ENCODE results near the gene RERE. TPM values are rescaled to one million over a fixed set of nuclear protein-coding genes. Genes with fewer than 3 reads are reported as not detected.

Gene RERE
- total RNA-seq, 1 donor from 2014 or later = 124 TPM

GRCh38 chr1:8340448-8340847 is 477.0 kb downstream of the RERE start:
- no peaks in the 10 kb centered on the region for H3K79me2 ChIP-seq (ENCODE audit: insufficient read depth, low read length)
- H3K4me1 ChIP-seq (ENCODE audit: insufficient read depth, low read length) = peaks cover 14% of the 10 kb centered on the region
- no peaks in the 10 kb centered on the region for H3K27me3 Mint-ChIP-seq (ENCODE audit: low read depth, unreplicated experiment)
- no peak overlapping the region for H2AFZ ChIP-seq (ENCODE audit: low read depth, low read length)
- H4K20me1 ChIP-seq (ENCODE audit: insufficient read depth, low read length) = no peaks in the 10 kb centered on the region
- no peak for DNase-seq (ENCODE audit: low read depth)
- TF ChIP-seq EZH2 (IDR thresholded peaks at IDR 0.05; ENCODE audit: insufficient read depth, low read length) (no peak), CTCF (IDR thresholded peaks at IDR 0.05; ENCODE audit: insufficient read depth, low read depth, low read length) (no peak)
- no peak overlapping the region for H3K4me3 Mint-ChIP-seq (ENCODE audit: unreplicated experiment)
- no peak overlapping the region for H3K27ac Mint-ChIP-seq (ENCODE audit: unreplicated experiment)
- H3K36me3 Mint-ChIP-seq (ENCODE audit: low read depth, unreplicated experiment) = peaks cover 11% of the 10 kb centered on the region
- peaks cover 11% of the 10 kb centered on the region for H3K4me1 Mint-ChIP-seq (ENCODE audit: low read depth, unreplicated experiment)
- H3K27ac ChIP-seq (ENCODE audit: low read depth, low read length) = no peak overlapping the region
- no peak overlapping the region for H3K4me3 ChIP-seq (ENCODE audit: insufficient read depth, low read depth, low read length)
- FAIRE-seq = no peak
- peaks cover 3% of the 10 kb centered on the region for H3K9me3 ChIP-seq (ENCODE audit: insufficient read depth, low read depth, low read length)
- peaks cover 8% of the 10 kb centered on the region for H3K9me3 Mint-ChIP-seq (ENCODE audit: unreplicated experiment)
- no peak overlapping the region for H3K4me2 ChIP-seq (ENCODE audit: low read length)
- no peak overlapping the region for H3K9ac ChIP-seq (ENCODE audit: low read length)
- no peaks in the 10 kb centered on the region for H3K36me3 ChIP-seq (ENCODE audit: insufficient read depth, low read length)
- peaks cover 4% of the 10 kb centered on the region for H3K27me3 ChIP-seq (ENCODE audit: insufficient read depth, low read length)

GRCh38 chr1:8339203-8339600 is 478.2 kb downstream of the RERE start:
- Mint-ChIP-seq H3K4me1 (ENCODE audit: low read depth, unreplicated experiment) (peaks cover 9% of the 10 kb centered on the region), H3K27ac (ENCODE audit: unreplicated experiment) (no peak overlapping the region), H3K4me3 (ENCODE audit: unreplicated experiment) (no peak overlapping the region), H3K27me3 (ENCODE audit: low read depth, unreplicated experiment) (peaks cover 6% of the 10 kb centered on the region), H3K9me3 (ENCODE audit: unreplicated experiment) (peaks cover 8% of the 10 kb centered on the region), H3K36me3 (ENCODE audit: low read depth, unreplicated experiment) (peaks cover 11% of the 10 kb centered on the region)
- no peak overlapping the region for H3K27ac ChIP-seq (ENCODE audit: low read depth, low read length)
- H4K20me1 ChIP-seq (ENCODE audit: insufficient read depth, low read length) = no peaks in the 10 kb centered on the region
- FAIRE-seq (no peak), DNase-seq (ENCODE audit: low read depth) (no peak)
- H3K9ac ChIP-seq (ENCODE audit: low read length) = no peak overlapping the region
- no peak overlapping the region for H3K4me2 ChIP-seq (ENCODE audit: low read length)
- H3K4me1 ChIP-seq (ENCODE audit: insufficient read depth, low read length) = peaks cover 14% of the 10 kb centered on the region
- no peaks in the 10 kb centered on the region for H3K9me3 ChIP-seq (ENCODE audit: insufficient read depth, low read depth, low read length)
- no peaks in the 10 kb centered on the region for H3K27me3 ChIP-seq (ENCODE audit: insufficient read depth, low read length)
- no peak overlapping the region for H3K4me3 ChIP-seq (ENCODE audit: insufficient read depth, low read depth, low read length)
- no peaks in the 10 kb centered on the region for H3K79me2 ChIP-seq (ENCODE audit: insufficient read depth, low read length)
- no peak overlapping the region for H2AFZ ChIP-seq (ENCODE audit: low read depth, low read length)
- no peak for TF ChIP-seq EZH2 (IDR thresholded peaks at IDR 0.05; ENCODE audit: insufficient read depth, low read length)
- no peaks in the 10 kb centered on the region for H3K36me3 ChIP-seq (ENCODE audit: insufficient read depth, low read length)

GRCh38 chr1:8338526-8339202 is 478.8 kb downstream of the RERE start:
- DNase-seq (ENCODE audit: low read depth) (no peak), FAIRE-seq (no peak)
- H3K9me3 Mint-ChIP-seq (ENCODE audit: unreplicated experiment) = peaks cover 8% of the 10 kb centered on the region
- no peak overlapping the region for H3K4me3 ChIP-seq (ENCODE audit: insufficient read depth, low read depth, low read length)
- TF ChIP-seq CTCF (IDR thresholded peaks at IDR 0.05; ENCODE audit: insufficient read depth, low read depth, low read length) = no peak
- TF ChIP-seq EZH2 (IDR thresholded peaks at IDR 0.05; ENCODE audit: insufficient read depth, low read length) = no peak
- H3K4me3 Mint-ChIP-seq (ENCODE audit: unreplicated experiment) = no peak overlapping the region
- H3K27ac ChIP-seq (ENCODE audit: low read depth, low read length) = no peak overlapping the region
- peaks cover 11% of the 10 kb centered on the region for H3K36me3 Mint-ChIP-seq (ENCODE audit: low read depth, unreplicated experiment)
- H3K27me3 ChIP-seq (ENCODE audit: insufficient read depth, low read length) = no peaks in the 10 kb centered on the region
- H3K27me3 Mint-ChIP-seq (ENCODE audit: low read depth, unreplicated experiment) = peaks cover 6% of the 10 kb centered on the region
- H3K36me3 ChIP-seq (ENCODE audit: insufficient read depth, low read length) = no peaks in the 10 kb centered on the region
- H3K9ac ChIP-seq (ENCODE audit: low read length) = no peak overlapping the region
- H3K9me3 ChIP-seq (ENCODE audit: insufficient read depth, low read depth, low read length) = no peaks in the 10 kb centered on the region
- no peaks in the 10 kb centered on the region for H3K79me2 ChIP-seq (ENCODE audit: insufficient read depth, low read length)
- no peak overlapping the region for H3K27ac Mint-ChIP-seq (ENCODE audit: unreplicated experiment)
- H3K4me1 ChIP-seq (ENCODE audit: insufficient read depth, low read length) = peaks cover 8% of the 10 kb centered on the region
- no peak overlapping the region for H3K4me2 ChIP-seq (ENCODE audit: low read length)
- H3K4me1 Mint-ChIP-seq (ENCODE audit: low read depth, unreplicated experiment) = peaks cover 7% of the 10 kb centered on the region
- no peak overlapping the region for H2AFZ ChIP-seq (ENCODE audit: low read depth, low read length)
- H4K20me1 ChIP-seq (ENCODE audit: insufficient read depth, low read length) = no peaks in the 10 kb centered on the region
